SU-DHL-6 (cell line): ENCODE results near the gene ACER1.

Experiments
- CTCF ChIP-seq: fragments of 200-600 bp; sonication (generic); IDR thresholded peaks from one replicate; pipeline ENCODE4 v1.5.1; 2017; ENCODE audit warnings: antibody characterized with exemption, mild to moderate bottlenecking, low read length, moderate library complexity; ENCODE audit not compliant: insufficient read depth, poor library complexity, severe bottlenecking
- EZH2phosphoT487 ChIP-seq: fragments of 200-600 bp; sonication (generic), shearing (Covaris generic); conservative IDR thresholded peaks from 2 replicates; pipeline ENCODE4 v1.6.1; 2018; ENCODE audit warnings: mild to moderate bottlenecking, antibody characterized with exemption, low read length, moderate library complexity, mixed read lengths

DNA sequence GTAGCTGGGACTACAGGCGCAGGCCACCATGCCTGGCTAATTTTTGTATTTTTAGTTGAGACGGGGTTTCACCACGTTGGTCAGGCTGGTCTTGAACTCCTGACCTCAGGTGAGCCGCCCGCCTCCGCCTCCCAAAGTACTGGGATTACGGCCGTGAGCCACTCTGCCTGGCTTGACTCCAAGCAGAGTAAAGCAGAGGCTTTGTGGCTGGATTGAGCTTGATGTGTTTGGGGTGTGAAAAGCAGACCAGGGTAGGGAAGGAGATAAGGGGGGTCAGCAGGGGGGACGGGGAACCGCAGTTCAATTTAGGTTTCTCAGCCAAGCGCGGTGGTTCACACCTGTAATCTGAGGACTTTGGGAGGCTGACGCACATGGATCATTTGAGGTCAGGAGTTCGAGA lies 23.8 kb upstream of the ACER1 start:
- TF ChIP-seq CTCF, result no peak
- no peak for TF ChIP-seq EZH2phosphoT487
